HEK293 (cell line): Measurements from ENCODE around the gene SYNE3.

ENCODE experiments used
- FEZF1 ChIP-seq: fragments of 450-650 bp; formaldehyde crosslinking; IDR thresholded peaks from 2 replicates; pipeline ENCODE4 v1.5.1; 2016; ENCODE audit warnings: missing biosample characterization, missing genetic modification characterization
- HIC1 ChIP-seq: fragments of 450-650 bp; formaldehyde crosslinking; IDR thresholded peaks from 2 replicates; pipeline ENCODE4 v1.5.1; 2016; ENCODE audit warnings: missing biosample characterization, missing genetic modification characterization
- HOXC10 ChIP-seq: sonication (generic); formaldehyde crosslinking; IDR thresholded peaks from 2 replicates; pipeline ENCODE4 v1.8.1; 2023; ENCODE audit warnings: mild to moderate bottlenecking, missing genetic modification reagents
- KLF10 ChIP-seq: fragments of 450-650 bp; IDR thresholded peaks from 2 replicates; pipeline ENCODE4 v1.5.1; 2018; ENCODE audit warnings: missing biosample characterization, mild to moderate bottlenecking, missing genetic modification characterization
- KLF8 ChIP-seq: fragments of 450-650 bp; formaldehyde crosslinking; IDR thresholded peaks from 2 replicates; pipeline ENCODE4 v1.5.1; 2016; ENCODE audit warnings: missing biosample characterization, missing genetic modification characterization
- PATZ1 ChIP-seq: fragments of 450-650 bp; formaldehyde crosslinking; IDR thresholded peaks from 2 replicates; pipeline ENCODE4 v1.5.1; 2016; ENCODE audit warnings: missing biosample characterization, missing genetic modification characterization
- SALL2 ChIP-seq: fragments of 450-650 bp; formaldehyde crosslinking; IDR thresholded peaks from 2 replicates; pipeline ENCODE4 v1.5.0; 2017; ENCODE audit warnings: missing biosample characterization, mild to moderate bottlenecking, missing genetic modification characterization, borderline replicate concordance
- TRIM28 ChIP-seq: IDR thresholded peaks from 2 replicates; pipeline ENCODE4 v1.6.1; 2011; ENCODE audit warnings: low read length, control low read depth, borderline replicate concordance
- ZFP37 ChIP-seq: fragments of 450-650 bp; formaldehyde crosslinking; IDR thresholded peaks from 2 replicates; pipeline ENCODE4 v1.5.1; 2016; ENCODE audit warnings: missing biosample characterization, missing genetic modification characterization
- ZFP69B ChIP-seq: fragments of 450-650 bp; formaldehyde crosslinking; IDR thresholded peaks from 2 replicates; pipeline ENCODE4 v1.5.1; 2016; ENCODE audit warnings: missing biosample characterization, missing genetic modification characterization
- ZNF112 ChIP-seq: fragments of 450-650 bp; formaldehyde crosslinking; IDR thresholded peaks from 2 replicates; pipeline ENCODE4 v1.5.0; 2017; ENCODE audit warnings: missing biosample characterization, missing genetic modification characterization
- ZNF132 ChIP-seq: fragments of 450-650 bp; formaldehyde crosslinking; IDR thresholded peaks from 2 replicates; pipeline ENCODE4 v1.5.1; 2017; ENCODE audit warnings: missing biosample characterization, missing genetic modification characterization, borderline replicate concordance
- ZNF133 ChIP-seq: fragments of 450-650 bp; formaldehyde crosslinking; IDR thresholded peaks from 2 replicates; pipeline ENCODE4 v1.5.1; 2016; ENCODE audit warnings: missing biosample characterization, missing genetic modification characterization
- ZNF138 ChIP-seq: fragments of 450-650 bp; formaldehyde crosslinking; IDR thresholded peaks from 2 replicates; pipeline ENCODE4 v1.5.1; 2016; ENCODE audit warnings: missing biosample characterization, missing genetic modification characterization, borderline replicate concordance
- ZNF184 ChIP-seq: fragments of 450-650 bp; IDR thresholded peaks from 2 replicates; pipeline ENCODE4 v1.5.1; 2018; ENCODE audit warnings: missing biosample characterization, mild to moderate bottlenecking, missing genetic modification characterization
- ZNF19 ChIP-seq: fragments of 450-650 bp; formaldehyde crosslinking; IDR thresholded peaks from 2 replicates; pipeline ENCODE4; 2016; ENCODE audit warnings: missing biosample characterization, missing genetic modification characterization, low read depth
- ZNF2 ChIP-seq: fragments of 450-650 bp; formaldehyde crosslinking; IDR thresholded peaks from 2 replicates; pipeline ENCODE4 v1.5.1; 2016; ENCODE audit warnings: missing biosample characterization, missing genetic modification characterization
- ZNF211 ChIP-seq: fragments of 450-650 bp; formaldehyde crosslinking; IDR thresholded peaks from 2 replicates; pipeline ENCODE4 v1.5.1; 2016; ENCODE audit warnings: low read depth, missing biosample characterization, missing genetic modification characterization
- ZNF239 ChIP-seq: fragments of 450-650 bp; formaldehyde crosslinking; IDR thresholded peaks from 2 replicates; pipeline ENCODE4 v1.5.1; 2016; ENCODE audit warnings: missing biosample characterization, missing genetic modification characterization
- ZNF24 ChIP-seq: fragments of 450-650 bp; formaldehyde crosslinking; IDR thresholded peaks from 2 replicates; pipeline ENCODE4 v1.5.1; 2016; ENCODE audit warnings: missing biosample characterization, missing genetic modification characterization
- ZNF324 ChIP-seq: fragments of 450-650 bp; formaldehyde crosslinking; IDR thresholded peaks from 2 replicates; pipeline ENCODE4 v1.5.1; 2016; ENCODE audit warnings: missing biosample characterization, missing genetic modification characterization
- ZNF335 ChIP-seq: fragments of 450-650 bp; formaldehyde crosslinking; conservative IDR thresholded peaks from 2 replicates; pipeline ENCODE4 v1.5.1; 2016; ENCODE audit warnings: missing biosample characterization, missing genetic modification characterization
- ZNF398 ChIP-seq: fragments of 450-650 bp; formaldehyde crosslinking; IDR thresholded peaks from 2 replicates; pipeline ENCODE4 v1.5.1; 2017; ENCODE audit warnings: missing biosample characterization, missing genetic modification characterization
- ZNF473 ChIP-seq: fragments of 450-650 bp; formaldehyde crosslinking; IDR thresholded peaks from 2 replicates; pipeline ENCODE4 v1.5.1; 2017; ENCODE audit warnings: missing biosample characterization, missing genetic modification characterization
- ZNF48 ChIP-seq: fragments of 450-650 bp; formaldehyde crosslinking; IDR thresholded peaks from 2 replicates; pipeline ENCODE4 v1.5.1; 2016; ENCODE audit warnings: missing biosample characterization, missing genetic modification characterization
- ZNF501 ChIP-seq: fragments of 450-650 bp; formaldehyde crosslinking; IDR thresholded peaks from 2 replicates; pipeline ENCODE4 v1.5.1; 2016; ENCODE audit warnings: missing biosample characterization, missing genetic modification characterization
- ZNF514 ChIP-seq: fragments of 450-650 bp; formaldehyde crosslinking; IDR thresholded peaks from 2 replicates; pipeline ENCODE4 v1.5.1; 2016; ENCODE audit warnings: missing biosample characterization, missing genetic modification characterization
- ZNF521 ChIP-seq: fragments of 450-650 bp; formaldehyde crosslinking; IDR thresholded peaks from 2 replicates; pipeline ENCODE4 v1.5.1; 2017; ENCODE audit warnings: missing biosample characterization, mild to moderate bottlenecking, missing genetic modification characterization
- ZNF555 ChIP-seq: fragments of 450-650 bp; formaldehyde crosslinking; conservative IDR thresholded peaks from 2 replicates; pipeline ENCODE4 v1.5.1; 2017; ENCODE audit warnings: missing biosample characterization, mild to moderate bottlenecking, missing genetic modification characterization, inconsistent platforms
- ZNF596 ChIP-seq: fragments of 450-650 bp; IDR thresholded peaks from 2 replicates; pipeline ENCODE4 v1.5.0; 2018; ENCODE audit warnings: missing biosample characterization, mild to moderate bottlenecking, missing genetic modification characterization, moderate library complexity
- ZNF639 ChIP-seq: fragments of 450-650 bp; formaldehyde crosslinking; IDR thresholded peaks from 2 replicates; pipeline ENCODE4 v1.5.1; 2016; ENCODE audit warnings: missing biosample characterization, missing genetic modification characterization
- ZNF658 ChIP-seq: fragments of 450-650 bp; formaldehyde crosslinking; IDR thresholded peaks from 2 replicates; pipeline ENCODE4; 2016; ENCODE audit warnings: missing biosample characterization, missing genetic modification characterization
- ZNF664 ChIP-seq: fragments of 450-650 bp; formaldehyde crosslinking; IDR thresholded peaks from 2 replicates; pipeline ENCODE4 v1.5.1; 2016; ENCODE audit warnings: missing biosample characterization, missing genetic modification characterization
- ZNF791 ChIP-seq: fragments of 450-650 bp; formaldehyde crosslinking; IDR thresholded peaks from 2 replicates; pipeline ENCODE4 v1.5.1; 2016; ENCODE audit warnings: missing biosample characterization, missing genetic modification characterization
- ZSCAN16 ChIP-seq: fragments of 450-650 bp; formaldehyde crosslinking; IDR thresholded peaks from 2 replicates; pipeline ENCODE4 v1.5.1; 2016; ENCODE audit warnings: missing biosample characterization, missing genetic modification characterization

SYNE3 gene

GRCh38 chr14:95534299-95535225 is 18.1 kb upstream of the SYNE3 start, which contains the start of gene GLRX5 (continued):
- no peak for TF ChIP-seq ZNF112 (tag by site-specific recombination)
- no peak for TF ChIP-seq ZNF398 (tag by site-specific recombination)
- TF ChIP-seq ZFP37 = no peak
- TF ChIP-seq ZNF335 = peak; percentile 69
- TF ChIP-seq PATZ1 = peak; percentile 41; the same call in 1 of the 2 replicates
- TF ChIP-seq ZNF19 = no peak
- TF ChIP-seq ZNF133 (tag by site-specific recombination) = no peak
- TF ChIP-seq ZNF501 (tag by site-specific recombination) = peak; percentile 42; the same call in 1 of the 2 replicates
- TF ChIP-seq ZNF664 = no peak
- no peak for TF ChIP-seq SALL2 (tag by site-specific recombination)
- no peak for TF ChIP-seq ZNF521 (tag by site-specific recombination)
- TF ChIP-seq ZNF138 (tag by site-specific recombination) = no peak
- TF ChIP-seq ZNF514 (tag by site-specific recombination) = no peak
- no peak for TF ChIP-seq ZNF791
- TF ChIP-seq HIC1 (tag by site-specific recombination) = no peak
- no peak for TF ChIP-seq ZNF596
- TF ChIP-seq ZSCAN16 (tag by site-specific recombination) = no peak
- TF ChIP-seq ZNF473 (tag by site-specific recombination) = no peak
- TF ChIP-seq ZFP69B = peak; percentile 87; the same call in 1 of the 2 replicates
- TF ChIP-seq ZNF48 (tag by site-specific recombination) = no peak
- TF ChIP-seq ZNF2 (tag by site-specific recombination) = peak; percentile 42; the same call in 1 of the 2 replicates
- no peak for TF ChIP-seq ZNF239 (tag by site-specific recombination)
- TF ChIP-seq TRIM28 = no peak
- TF ChIP-seq FEZF1 (tag by site-specific recombination) = no peak
- peak; percentile 66 for TF ChIP-seq ZNF639 (tag by site-specific recombination)
- TF ChIP-seq ZNF324 = 0 out of 2 replicates have a peak, but pooled peaks have one; percentile 33
- TF ChIP-seq ZNF184 (tag by site-specific recombination) = no peak
- no peak for TF ChIP-seq ZNF132 (tag by site-specific recombination)
- peak; percentile 73; the same call in 1 of the 2 replicates for TF ChIP-seq HOXC10 (CRISPR knock-in tag)
- TF ChIP-seq ZNF211 (tag by site-specific recombination) = no peak
- peak; percentile 90 for TF ChIP-seq KLF8
- no peak for TF ChIP-seq ZNF658 (tag by site-specific recombination)
- peak; percentile 58; the same call in 1 of the 2 replicates for TF ChIP-seq ZNF24
- peak; percentile 48; the same call in 1 of the 2 replicates for TF ChIP-seq KLF10 (tag by site-specific recombination)
- no peak for TF ChIP-seq ZNF555
